ENCODE measurements around the gene TRIM34.
"Not testable (repeated sequence)": the region's sequence is repeated elsewhere in the genome, so short reads cannot be mapped to it uniquely, and the experiment has no call there.

Gene TRIM34, protein sequence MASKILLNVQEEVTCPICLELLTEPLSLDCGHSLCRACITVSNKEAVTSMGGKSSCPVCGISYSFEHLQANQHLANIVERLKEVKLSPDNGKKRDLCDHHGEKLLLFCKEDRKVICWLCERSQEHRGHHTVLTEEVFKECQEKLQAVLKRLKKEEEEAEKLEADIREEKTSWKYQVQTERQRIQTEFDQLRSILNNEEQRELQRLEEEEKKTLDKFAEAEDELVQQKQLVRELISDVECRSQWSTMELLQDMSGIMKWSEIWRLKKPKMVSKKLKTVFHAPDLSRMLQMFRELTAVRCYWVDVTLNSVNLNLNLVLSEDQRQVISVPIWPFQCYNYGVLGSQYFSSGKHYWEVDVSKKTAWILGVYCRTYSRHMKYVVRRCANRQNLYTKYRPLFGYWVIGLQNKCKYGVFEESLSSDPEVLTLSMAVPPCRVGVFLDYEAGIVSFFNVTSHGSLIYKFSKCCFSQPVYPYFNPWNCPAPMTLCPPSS

GRCh38 chr11:5624489-5625279 lies at the start of gene TRIM34:
Gene TRIM34, plus strand, starts transcription at chr11:5625001. Its CDS starts 7,331 bp downstream, at chr11:5632332.
- DNase-seq (ENCODE audit: low read depth): peak; percentile 43

DNA sequence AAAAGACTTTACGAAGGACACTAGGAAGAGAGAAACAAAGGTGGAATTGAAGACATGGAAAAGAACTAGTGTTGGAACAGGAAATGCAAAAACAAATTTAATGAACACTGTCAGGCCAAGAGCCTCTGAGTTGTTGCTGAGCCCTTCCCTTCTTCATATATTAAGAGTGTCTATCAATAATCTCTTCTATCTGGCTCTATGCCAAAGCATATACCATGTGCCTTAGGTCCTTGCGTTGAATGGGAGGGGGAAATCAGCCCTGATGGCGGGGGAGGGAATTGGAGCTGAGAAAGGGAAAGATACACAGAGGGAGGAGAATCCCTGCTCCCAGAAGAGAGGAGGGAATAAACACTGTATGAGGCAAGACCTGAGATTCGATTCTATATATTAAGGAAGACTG lies 49.6 kb upstream of the TRIM34 start:
- no peak for DNase-seq (ENCODE audit: low read depth)

DNA sequence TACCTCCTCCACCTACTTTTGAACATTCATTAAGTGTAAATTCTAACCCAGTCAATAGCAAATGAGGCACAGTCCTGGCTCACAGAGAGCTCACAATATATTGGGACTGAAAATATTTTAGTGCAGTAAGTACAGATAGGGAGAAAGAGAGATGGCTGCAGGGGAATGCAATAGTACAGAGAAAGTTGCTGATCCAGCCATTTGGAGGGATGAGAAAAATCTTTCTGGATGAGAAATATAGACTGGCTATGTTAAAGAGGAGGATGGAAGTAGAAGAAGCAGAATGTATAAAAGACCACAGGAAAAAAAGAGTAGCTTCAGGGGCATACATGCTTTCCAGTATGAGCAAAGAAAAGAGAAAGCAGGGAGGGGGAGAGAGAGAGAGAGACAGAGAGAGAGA lies 47.7 kb upstream of the TRIM34 start:
- no peak for DNase-seq (ENCODE audit: low read depth)

DNA sequence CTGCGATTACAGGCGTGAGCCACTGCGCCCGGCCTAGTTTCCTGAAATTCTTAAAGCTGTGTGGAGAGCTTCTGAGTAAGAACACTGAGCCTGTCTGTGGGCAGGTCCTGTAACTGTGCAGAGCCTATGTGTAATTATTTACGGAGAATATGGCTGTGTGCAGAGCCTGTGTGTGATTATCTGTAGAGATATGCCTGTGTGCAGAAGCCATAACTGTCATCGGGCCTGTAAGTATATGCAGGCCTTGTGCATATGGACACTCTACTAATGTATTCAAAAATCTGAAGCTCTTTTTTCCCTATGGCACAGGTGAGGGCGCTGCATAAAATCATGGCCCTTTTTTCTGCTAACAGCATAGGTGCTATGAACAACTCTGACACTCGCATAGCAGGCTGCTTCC lies 44.2 kb upstream of the TRIM34 start, which contains the start of gene OR52B6:
Gene OR52B6 (plus strand): TSS at position 301 of the 400 bp plus-strand sequence. CDS start 0 bp downstream, at position 301.
- DNase-seq (ENCODE audit: low read depth): no peak

- no peak for DNase-seq (ENCODE audit: low read depth)
Observed at GRCh38 chr11:5581014-5581413, 43.8 kb upstream of the TRIM34 start.

- DNase-seq (ENCODE audit: low read depth): not testable (repeated sequence)
Observed at GRCh38 chr11:5584458-5584857, 40.3 kb upstream of the TRIM34 start.

- not testable (repeated sequence) for DNase-seq (ENCODE audit: low read depth)
Observed at GRCh38 chr11:5589906-5590305, 34.9 kb upstream of the TRIM34 start.

GRCh38 chr11:5591613-5592012 lies 33.2 kb upstream of the TRIM34 start:
- no peak for DNase-seq (ENCODE audit: low read depth)

- no peak for DNase-seq (ENCODE audit: low read depth)
Observed at GRCh38 chr11:5592615-5593014, 32.2 kb upstream of the TRIM34 start.

DNA sequence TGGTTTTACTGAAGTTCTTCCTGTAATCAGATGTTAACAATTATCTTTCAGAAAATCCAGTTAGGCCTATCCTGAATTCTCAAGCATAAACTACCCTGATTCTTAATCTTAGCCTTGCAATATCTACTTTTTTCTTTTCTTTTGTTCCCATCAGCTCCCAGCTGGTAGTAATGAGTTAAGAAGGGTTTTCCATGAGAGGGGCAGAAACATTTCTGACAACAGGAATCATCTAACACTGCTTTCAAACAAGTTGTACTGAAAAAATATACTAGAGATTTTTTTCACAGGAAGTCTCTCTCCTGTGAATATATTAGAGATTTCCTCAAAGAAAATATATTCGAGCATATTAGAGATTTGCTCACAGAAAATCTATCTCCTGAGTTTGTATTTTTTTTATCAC lies 31.7 kb upstream of the TRIM34 start:
- DNase-seq (ENCODE audit: low read depth): no peak

DNA sequence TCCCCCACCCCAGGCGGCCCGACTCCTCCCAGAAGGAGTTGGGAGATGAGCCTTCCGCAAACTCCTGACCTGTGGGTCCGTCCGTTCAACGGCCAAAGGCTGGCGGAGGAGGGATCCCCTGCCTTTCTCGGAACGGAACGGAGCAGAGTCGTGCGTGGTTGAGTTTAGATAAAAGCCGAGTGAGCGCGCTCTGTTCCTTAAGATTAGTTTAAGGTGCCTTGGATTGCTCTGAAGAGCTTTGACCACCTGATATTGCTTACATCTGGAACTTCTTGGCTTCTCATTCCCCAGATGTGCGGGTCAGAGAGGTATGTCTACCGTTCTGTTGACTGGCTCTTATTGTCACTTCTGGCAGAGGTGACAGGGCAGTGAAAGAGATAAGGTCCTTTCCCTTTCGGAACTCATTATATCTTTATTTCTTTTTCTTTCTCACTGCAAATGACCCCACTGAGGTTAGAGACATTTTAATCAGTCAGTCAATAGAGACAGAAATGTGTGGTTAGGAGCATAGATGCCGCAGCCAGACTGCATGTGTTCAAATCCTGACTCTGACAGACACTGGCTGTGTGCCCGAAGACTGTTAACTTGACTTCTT lies 28.1 kb upstream of the TRIM34 start, which contains the start of gene TRIM6:
Gene TRIM6 (plus strand): TSS at position 31 of the 595 bp plus-strand sequence. CDS start 261 bp downstream, at position 292.
- no peak for DNase-seq (ENCODE audit: low read depth)

- DNase-seq (ENCODE audit: low read depth): no peak
Observed at GRCh38 chr11:5597953-5598352, 26.8 kb upstream of the TRIM34 start.

GRCh38 chr11:5600374-5600851 lies 24.4 kb upstream of the TRIM34 start:
- DNase-seq (ENCODE audit: low read depth): peak; percentile 14

DNA sequence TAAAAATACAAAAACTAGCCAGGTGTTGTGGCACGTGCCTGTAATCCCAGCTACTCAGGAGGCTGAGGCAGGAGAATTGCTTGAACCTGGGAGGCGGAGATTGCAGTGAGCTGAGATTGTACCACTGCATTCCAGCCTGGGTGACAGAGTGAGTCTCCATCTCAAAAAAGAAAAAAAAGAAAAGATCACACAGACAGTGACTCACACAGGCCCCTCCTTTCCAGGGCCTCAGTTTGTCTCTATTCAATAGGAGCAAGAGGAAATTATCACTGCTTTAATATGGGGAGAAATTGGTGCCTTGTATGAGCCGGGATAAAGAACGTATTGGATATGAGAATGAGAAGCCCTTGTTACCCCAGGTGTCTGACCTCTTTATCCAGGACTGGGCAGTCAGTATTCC lies 22.0 kb upstream of the TRIM34 start:
- DNase-seq (ENCODE audit: low read depth): not testable (repeated sequence)

DNA sequence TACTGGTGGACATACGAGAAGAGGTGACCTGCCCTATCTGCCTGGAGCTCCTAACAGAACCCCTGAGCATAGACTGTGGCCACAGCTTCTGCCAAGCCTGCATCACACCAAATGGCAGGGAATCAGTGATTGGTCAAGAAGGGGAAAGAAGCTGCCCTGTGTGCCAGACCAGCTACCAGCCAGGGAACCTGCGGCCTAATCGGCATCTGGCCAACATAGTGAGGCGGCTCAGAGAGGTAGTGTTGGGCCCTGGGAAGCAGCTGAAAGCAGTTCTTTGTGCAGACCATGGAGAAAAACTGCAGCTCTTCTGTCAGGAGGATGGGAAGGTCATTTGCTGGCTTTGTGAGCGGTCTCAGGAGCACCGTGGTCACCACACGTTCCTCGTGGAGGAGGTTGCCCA lies 21.5 kb upstream of the TRIM34 start:
- no peak for DNase-seq (ENCODE audit: low read depth)

- no peak for DNase-seq (ENCODE audit: low read depth)
Observed at GRCh38 chr11:5604896-5605295, 19.9 kb upstream of the TRIM34 start.

- no peak for DNase-seq (ENCODE audit: low read depth)
Observed at GRCh38 chr11:5605849-5606248, 19.0 kb upstream of the TRIM34 start.

GRCh38 chr11:5608808-5609207 lies 16.0 kb upstream of the TRIM34 start:
- DNase-seq (ENCODE audit: low read depth): no peak

GRCh38 chr11:5610446-5610845 lies 14.4 kb upstream of the TRIM34 start:
- DNase-seq (ENCODE audit: low read depth): no peak

GRCh38 chr11:5611627-5612026 lies 13.2 kb upstream of the TRIM34 start:
- DNase-seq (ENCODE audit: low read depth): no peak

DNA sequence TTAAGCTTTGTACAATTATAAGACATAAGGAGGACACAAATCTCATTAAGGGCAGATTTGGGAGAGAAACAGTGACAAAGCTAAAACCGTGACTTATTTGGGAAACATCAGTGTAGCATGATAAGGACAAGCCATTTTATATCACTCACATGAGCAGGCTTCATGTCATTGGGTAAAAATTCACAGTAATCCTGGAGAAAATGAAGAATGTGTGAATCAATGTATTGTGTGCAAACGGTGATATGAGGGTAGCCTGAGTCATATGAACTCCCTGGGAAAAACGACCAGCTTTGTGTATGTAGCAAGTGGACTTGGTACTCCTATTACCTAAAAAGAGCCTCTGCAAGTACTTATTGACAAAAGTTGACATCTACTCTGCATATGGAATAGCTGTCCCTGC lies 6.0 kb upstream of the TRIM34 start:
- no peak for DNase-seq (ENCODE audit: low read depth)

Measured in stimulated activated CD8-positive, alpha-beta memory T cell treated with anti-CD3 and anti-CD28 coated beads, Interleukin-15, amount 100 ng/mL, for 1 hour (primary cell).